Spleen (tissue), 7 donors: ENCODE data around the gene SLC25A44.

Experiments
- POLR2A ChIP-seq, 3 donors: fragments of 450-650 bp; IDR thresholded peaks; one replicate each; pipeline ENCODE4 v1.5.1; 2017; ENCODE audit warnings: antibody characterized with exemption in 3 of 3, mild to moderate bottlenecking in 1 of 3
- POLR2AphosphoS5 ChIP-seq, 3 donors: sonication (generic); formaldehyde crosslinking; IDR thresholded peaks; one replicate each; pipeline ENCODE4 v1.5.1; 2017; ENCODE audit warnings: antibody characterized with exemption in 3 of 3
- TF ChIP-seq, protein P1 (sequence below), 11 experiments: fragments of 200-600 bp in 7 of 11; fragments of 450-650 bp in 4 of 11; sonication (generic) in 4 of 11; IDR thresholded peaks in 8 of 11; conservative IDR thresholded peaks in 3 of 11; 1 replicate in 7 of 11; 2 replicates in 4 of 11; pipeline versions ENCODE4 v1.4.0 to v1.8.0; 2016 to 2021; ENCODE audit warnings: antibody characterized with exemption in 11 of 11, inconsistent platforms in 4 of 11, mild to moderate bottlenecking in 1 of 11
- donor health status: DM: no; HTN: no; CAD: no; lungs with moderate emphysema.
- donor health status: DM: no; HTN: no; CAD: no.
- donor health status: DM: no; HTN: no; CAD: no.

DNA sequence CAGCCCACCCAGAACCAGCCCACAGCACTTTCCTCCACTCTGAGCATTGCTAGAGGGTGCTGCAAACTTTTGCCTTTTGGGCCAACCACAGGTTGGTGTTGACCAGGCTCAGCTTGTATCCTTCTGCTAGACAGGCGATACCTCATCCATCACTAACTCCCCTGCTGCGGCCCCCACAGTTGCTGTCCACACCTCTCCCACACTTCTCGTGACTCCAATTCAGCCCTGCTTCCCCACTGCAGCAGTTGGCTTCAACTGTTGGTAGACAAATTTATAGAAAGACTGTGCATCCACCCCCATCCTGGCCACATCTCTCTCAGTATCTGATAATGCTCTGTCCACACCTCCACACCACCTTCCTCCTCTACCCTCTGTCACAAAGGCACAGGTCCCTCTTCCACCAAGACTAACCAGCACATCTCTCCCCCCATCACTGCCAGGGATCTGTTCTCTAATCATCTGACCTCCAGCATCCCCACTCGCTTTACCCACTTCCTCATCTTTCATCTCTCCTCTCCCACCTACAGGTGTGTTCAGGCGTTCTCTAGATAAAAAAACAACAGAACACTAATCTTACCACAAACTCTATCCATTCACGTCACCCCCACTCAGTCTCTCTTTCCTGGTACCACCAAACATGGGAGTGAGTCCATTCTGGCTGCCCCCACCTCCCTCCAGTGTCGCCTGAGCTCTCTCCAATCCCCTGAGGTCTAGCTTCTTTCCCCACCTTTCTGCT, 15.8 kb upstream of the SLC25A44 start:
- TF ChIP-seq, protein P1, sequence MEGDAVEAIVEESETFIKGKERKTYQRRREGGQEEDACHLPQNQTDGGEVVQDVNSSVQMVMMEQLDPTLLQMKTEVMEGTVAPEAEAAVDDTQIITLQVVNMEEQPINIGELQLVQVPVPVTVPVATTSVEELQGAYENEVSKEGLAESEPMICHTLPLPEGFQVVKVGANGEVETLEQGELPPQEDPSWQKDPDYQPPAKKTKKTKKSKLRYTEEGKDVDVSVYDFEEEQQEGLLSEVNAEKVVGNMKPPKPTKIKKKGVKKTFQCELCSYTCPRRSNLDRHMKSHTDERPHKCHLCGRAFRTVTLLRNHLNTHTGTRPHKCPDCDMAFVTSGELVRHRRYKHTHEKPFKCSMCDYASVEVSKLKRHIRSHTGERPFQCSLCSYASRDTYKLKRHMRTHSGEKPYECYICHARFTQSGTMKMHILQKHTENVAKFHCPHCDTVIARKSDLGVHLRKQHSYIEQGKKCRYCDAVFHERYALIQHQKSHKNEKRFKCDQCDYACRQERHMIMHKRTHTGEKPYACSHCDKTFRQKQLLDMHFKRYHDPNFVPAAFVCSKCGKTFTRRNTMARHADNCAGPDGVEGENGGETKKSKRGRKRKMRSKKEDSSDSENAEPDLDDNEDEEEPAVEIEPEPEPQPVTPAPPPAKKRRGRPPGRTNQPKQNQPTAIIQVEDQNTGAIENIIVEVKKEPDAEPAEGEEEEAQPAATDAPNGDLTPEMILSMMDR (IDR thresholded peaks at IDR 0.05 in 8 of 11, conservative IDR thresholded peaks at IDR 0.05 in 3 of 11), result no peak
- TF ChIP-seq POLR2A (IDR thresholded peaks at IDR 0.05) (no peak), POLR2AphosphoS5 (IDR thresholded peaks at IDR 0.05) (no peak)
